ENCODE data around the gene CACNA1D. TPM values are rescaled to one million over a fixed set of nuclear protein-coding genes. Genes with fewer than 3 reads are reported as not detected.

CACNA1D gene
- total RNA-seq, 1 donor from 2014 or later, result 2.8 TPM

GRCh38 chr3:53695324-53695690, 200.9 kb downstream of the CACNA1D start:
- Mint-ChIP-seq H3K36me3 (no peaks in the 10 kb centered on the region), H3K4me3 (no peak overlapping the region), H3K4me1 (peaks cover 2% of the 10 kb centered on the region), H3K9me3 (no peaks in the 10 kb centered on the region), H3K27me3 (ENCODE audit: low read depth) (peaks cover 16% of the 10 kb centered on the region), H3K27ac (no peak overlapping the region)
- no peak for TF ChIP-seq CTCF (IDR thresholded peaks at IDR 0.05; ENCODE audit: unreplicated experiment)
- no peak for DNase-seq (ENCODE audit: low spot score in 2 of 2, unreplicated experiment in 2 of 2)

- Mint-ChIP-seq H3K4me1 (no peaks in the 10 kb centered on the region), H3K36me3 (no peaks in the 10 kb centered on the region), H3K4me3 (no peak overlapping the region), H3K9me3 (no peaks in the 10 kb centered on the region), H3K27me3 (ENCODE audit: low read depth) (peaks cover 16% of the 10 kb centered on the region), H3K27ac (no peak overlapping the region)
- TF ChIP-seq CTCF (IDR thresholded peaks at IDR 0.05; ENCODE audit: unreplicated experiment), result no peak
- no peak for DNase-seq (ENCODE audit: low spot score in 2 of 2, unreplicated experiment in 2 of 2)
Measured at GRCh38 chr3:53696401-53697172, 202.2 kb downstream of the CACNA1D start.

- peaks cover 8% of the 10 kb centered on the region for H3K27me3 Mint-ChIP-seq (ENCODE audit: low read depth)
- H3K4me3 Mint-ChIP-seq, result no peak overlapping the region
- no peaks in the 10 kb centered on the region for H3K9me3 Mint-ChIP-seq
- H3K4me1 Mint-ChIP-seq, result peaks cover 7% of the 10 kb centered on the region
- TF ChIP-seq CTCF (IDR thresholded peaks at IDR 0.05; ENCODE audit: unreplicated experiment), result no peak
- no peak for DNase-seq (ENCODE audit: low spot score in 2 of 2, unreplicated experiment in 2 of 2)
- H3K27ac Mint-ChIP-seq, result no peak overlapping the region
- no peaks in the 10 kb centered on the region for H3K36me3 Mint-ChIP-seq
Measured at GRCh38 chr3:53700441-53700840, 206.0 kb downstream of the CACNA1D start.

GRCh38 chr3:53702776-53703530, 208.5 kb downstream of the CACNA1D start:
- TF ChIP-seq CTCF (IDR thresholded peaks at IDR 0.05; ENCODE audit: unreplicated experiment), result no peak
- H3K27ac Mint-ChIP-seq, result no peak overlapping the region
- no peak overlapping the region for H3K4me3 Mint-ChIP-seq
- peaks cover 4% of the 10 kb centered on the region for H3K27me3 Mint-ChIP-seq (ENCODE audit: low read depth)
- H3K9me3 Mint-ChIP-seq, result no peaks in the 10 kb centered on the region
- H3K4me1 Mint-ChIP-seq, result peaks cover 8% of the 10 kb centered on the region
- DNase-seq (ENCODE audit: low spot score in 2 of 2, unreplicated experiment in 2 of 2), result no peak
- H3K36me3 Mint-ChIP-seq, result no peaks in the 10 kb centered on the region

GRCh38 chr3:53703630-53704362, 209.4 kb downstream of the CACNA1D start:
- no peak overlapping the region for H3K4me3 Mint-ChIP-seq

More at GRCh38 chr3:53703630-53704362, 209.4 kb downstream of the CACNA1D start:
- peaks cover 8% of the 10 kb centered on the region for H3K4me1 Mint-ChIP-seq
- H3K9me3 Mint-ChIP-seq, result no peaks in the 10 kb centered on the region
- no peaks in the 10 kb centered on the region for H3K36me3 Mint-ChIP-seq
- TF ChIP-seq CTCF (IDR thresholded peaks at IDR 0.05; ENCODE audit: unreplicated experiment), result no peak
- H3K27me3 Mint-ChIP-seq (ENCODE audit: low read depth), result peaks cover 4% of the 10 kb centered on the region
- no peak for DNase-seq (ENCODE audit: low spot score in 2 of 2, unreplicated experiment in 2 of 2)
- H3K27ac Mint-ChIP-seq, result no peak overlapping the region
